ENCODE data around the gene PRDM16. TPM values are rescaled to one million over a fixed set of nuclear protein-coding genes. Genes with fewer than 3 reads are reported as not detected.

PRDM16 gene
- total RNA-seq, 1 donor: 6.5 TPM

- Histone ChIP-seq H3K4me3 (ENCODE audit: insufficient read depth, low read length) (no peak overlapping the region), H3K27ac (ENCODE audit: low read depth, low read length) (no peak overlapping the region), H3K9me3 (ENCODE audit: low read depth, low read length) (no peaks in the 10 kb centered on the region), H2AFZ (ENCODE audit: low read length) (no peak overlapping the region), H3K79me2 (ENCODE audit: insufficient read depth, low read length) (no peaks in the 10 kb centered on the region), H4K20me1 (ENCODE audit: insufficient read depth, low read length) (peaks cover 4% of the 10 kb centered on the region), H3K4me2 (ENCODE audit: insufficient read depth, low read length) (no peak overlapping the region), H3K27me3 (ENCODE audit: insufficient read depth, low read length) (no peaks in the 10 kb centered on the region), H3K4me1 (ENCODE audit: insufficient read depth, low read length) (peaks cover 30% of the 10 kb centered on the region), H3K36me3 (ENCODE audit: insufficient read depth, low read length) (no peaks in the 10 kb centered on the region)
- TF ChIP-seq CTCF (IDR thresholded peaks at IDR 0.05; ENCODE audit: extremely low read depth, low read depth, low read length): no peak
- no peak for DNase-seq (ENCODE audit: insufficient read length, low spot score, missing footprints)
These were observed 248.5 kb downstream of the PRDM16 start for GRCh38 chr1:3317456-3317855.

GRCh38 chr1:3318329-3318728 lies 249.3 kb downstream of the PRDM16 start:
- Histone ChIP-seq H3K4me2 (ENCODE audit: insufficient read depth, low read length) (no peak overlapping the region), H3K4me1 (ENCODE audit: insufficient read depth, low read length) (peaks cover 24% of the 10 kb centered on the region), H3K79me2 (ENCODE audit: insufficient read depth, low read length) (no peaks in the 10 kb centered on the region), H3K27ac (ENCODE audit: low read depth, low read length) (no peak overlapping the region), H3K27me3 (ENCODE audit: insufficient read depth, low read length) (no peaks in the 10 kb centered on the region), H2AFZ (ENCODE audit: low read length) (no peak overlapping the region), H3K9me3 (ENCODE audit: low read depth, low read length) (no peaks in the 10 kb centered on the region), H3K36me3 (ENCODE audit: insufficient read depth, low read length) (no peaks in the 10 kb centered on the region), H3K4me3 (ENCODE audit: insufficient read depth, low read length) (no peak overlapping the region), H4K20me1 (ENCODE audit: insufficient read depth, low read length) (peaks cover 4% of the 10 kb centered on the region)
- no peak for TF ChIP-seq CTCF (IDR thresholded peaks at IDR 0.05; ENCODE audit: extremely low read depth, low read depth, low read length)
- no peak for DNase-seq (ENCODE audit: insufficient read length, low spot score, missing footprints)

- Histone ChIP-seq H4K20me1 (ENCODE audit: insufficient read depth, low read length) (peaks cover 4% of the 10 kb centered on the region), H2AFZ (ENCODE audit: low read length) (no peak overlapping the region), H3K4me1 (ENCODE audit: insufficient read depth, low read length) (peaks cover 10% of the 10 kb centered on the region), H3K9me3 (ENCODE audit: low read depth, low read length) (no peaks in the 10 kb centered on the region), H3K36me3 (ENCODE audit: insufficient read depth, low read length) (no peaks in the 10 kb centered on the region), H3K4me3 (ENCODE audit: insufficient read depth, low read length) (no peak overlapping the region), H3K27me3 (ENCODE audit: insufficient read depth, low read length) (no peaks in the 10 kb centered on the region), H3K27ac (ENCODE audit: low read depth, low read length) (no peak overlapping the region), H3K79me2 (ENCODE audit: insufficient read depth, low read length) (no peaks in the 10 kb centered on the region), H3K4me2 (ENCODE audit: insufficient read depth, low read length) (no peak overlapping the region)
- DNase-seq (ENCODE audit: insufficient read length, low spot score, missing footprints): peak; percentile 93
- peak; percentile 76 for TF ChIP-seq CTCF (IDR thresholded peaks at IDR 0.05; ENCODE audit: extremely low read depth, low read depth, low read length)
These were observed 250.9 kb downstream of the PRDM16 start for GRCh38 chr1:3319874-3320245.

GRCh38 chr1:3320246-3321152 lies 251.5 kb downstream of the PRDM16 start:
- Histone ChIP-seq H3K36me3 (ENCODE audit: insufficient read depth, low read length) (no peaks in the 10 kb centered on the region), H2AFZ (ENCODE audit: low read length) (no peak overlapping the region), H3K4me1 (ENCODE audit: insufficient read depth, low read length) (peaks cover 10% of the 10 kb centered on the region), H4K20me1 (ENCODE audit: insufficient read depth, low read length) (peaks cover 4% of the 10 kb centered on the region), H3K79me2 (ENCODE audit: insufficient read depth, low read length) (no peaks in the 10 kb centered on the region), H3K27ac (ENCODE audit: low read depth, low read length) (no peak overlapping the region), H3K9me3 (ENCODE audit: low read depth, low read length) (no peaks in the 10 kb centered on the region), H3K4me3 (ENCODE audit: insufficient read depth, low read length) (no peak overlapping the region), H3K27me3 (ENCODE audit: insufficient read depth, low read length) (no peaks in the 10 kb centered on the region), H3K4me2 (ENCODE audit: insufficient read depth, low read length) (peak overlapping the region; percentile 39)
- DNase-seq (ENCODE audit: insufficient read length, low spot score, missing footprints): peak; percentile 93
- no peak for TF ChIP-seq CTCF (IDR thresholded peaks at IDR 0.05; ENCODE audit: extremely low read depth, low read depth, low read length)

All from osteoblast (primary cell).